ENCODE results near the gene USP44. TPM values are rescaled to one million over a fixed set of nuclear protein-coding genes. Genes with fewer than 3 reads are reported as not detected.

Gene USP44
- total RNA-seq, 1 donor from 2014 or later: 13.3 TPM

DNA sequence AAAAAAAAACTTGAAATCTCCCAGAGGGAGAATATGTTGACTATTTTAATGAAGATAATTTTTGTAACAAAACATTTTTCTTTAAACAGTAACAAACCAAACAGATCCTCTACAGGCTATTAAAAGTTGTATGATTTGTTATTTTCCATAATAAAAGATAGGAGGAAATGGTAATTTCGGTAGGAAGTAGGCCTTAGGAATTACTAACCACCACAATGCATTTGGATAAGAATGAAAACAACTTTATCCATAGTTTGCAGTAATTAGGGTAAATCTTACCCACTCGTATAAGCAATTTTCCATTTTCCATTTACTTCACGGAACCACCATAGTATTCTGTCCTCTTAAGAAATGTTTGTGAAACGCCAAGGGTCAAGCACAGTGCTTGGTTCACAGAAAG, 6.0 kb downstream of the USP44 start:
- TF ChIP-seq CTCF (IDR thresholded peaks at IDR 0.05; ENCODE audit: unreplicated experiment): no peak
- no peak overlapping the region for H3K27ac Mint-ChIP-seq
- H3K36me3 Mint-ChIP-seq (ENCODE audit: insufficient read depth): peaks cover 1% of the 10 kb centered on the region

DNA sequence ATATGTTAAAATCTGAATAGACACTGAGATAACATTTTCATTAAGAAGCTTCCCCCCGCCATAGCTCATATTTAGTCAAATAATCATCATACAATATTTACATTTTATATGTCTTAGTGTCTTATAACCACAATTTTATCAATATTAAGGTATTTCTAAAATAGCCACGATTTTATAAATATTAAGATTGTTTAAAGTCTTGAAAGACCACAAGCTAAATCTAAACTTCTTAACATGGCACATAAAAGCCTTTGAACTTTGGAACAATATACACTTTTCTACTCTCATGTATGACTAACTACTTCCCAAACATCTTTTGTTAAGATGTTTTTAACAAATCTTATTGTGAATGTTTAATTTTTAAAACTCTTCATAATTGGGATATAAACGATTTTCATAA, 6.5 kb downstream of the USP44 start:
- Mint-ChIP-seq H3K9me3 (ENCODE audit: low read depth) (peaks cover 6% of the 10 kb centered on the region), H3K4me1 (ENCODE audit: low read depth) (peaks cover 22% of the 10 kb centered on the region), H3K27me3 (peaks cover 31% of the 10 kb centered on the region), H3K27ac (no peak overlapping the region), H3K4me3 (ENCODE audit: low read depth) (no peak overlapping the region), H3K36me3 (ENCODE audit: insufficient read depth) (peaks cover 1% of the 10 kb centered on the region)
- no peak for DNase-seq (ENCODE audit: low spot score, unreplicated experiment)
- no peak for TF ChIP-seq CTCF (IDR thresholded peaks at IDR 0.05; ENCODE audit: unreplicated experiment)

More for the DNA sequence above, 6.0 kb downstream of the USP44 start:
- Mint-ChIP-seq H3K9me3 (ENCODE audit: low read depth) (peaks cover 6% of the 10 kb centered on the region), H3K4me1 (ENCODE audit: low read depth) (peaks cover 22% of the 10 kb centered on the region), H3K27me3 (peaks cover 31% of the 10 kb centered on the region), H3K4me3 (ENCODE audit: low read depth) (no peak overlapping the region)
- DNase-seq (ENCODE audit: low spot score, unreplicated experiment): no peak

DNA sequence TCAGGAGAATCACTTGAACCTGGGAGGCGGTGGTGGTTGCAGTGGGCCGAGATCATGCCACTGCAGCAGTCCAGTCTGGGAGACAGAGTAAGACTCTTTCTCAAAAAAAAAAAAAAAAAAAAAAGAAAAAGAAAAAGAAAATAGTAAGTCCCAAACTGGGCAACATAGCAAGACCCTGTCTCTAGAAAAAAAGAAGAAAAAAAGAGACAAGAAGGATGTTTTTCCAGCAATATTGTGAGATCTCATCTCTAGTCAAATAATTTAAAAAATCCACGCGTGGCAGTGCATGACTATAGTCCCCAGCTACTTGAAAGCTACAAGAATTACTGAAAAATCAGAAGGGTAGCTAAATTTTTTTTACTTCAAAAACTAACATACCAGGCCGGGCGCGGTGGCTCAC, 8.0 kb downstream of the USP44 start:
- Mint-ChIP-seq H3K9me3 (ENCODE audit: low read depth) (no peaks in the 10 kb centered on the region), H3K4me3 (ENCODE audit: low read depth) (no peak overlapping the region), H3K36me3 (ENCODE audit: insufficient read depth) (no peaks in the 10 kb centered on the region), H3K27me3 (peaks cover 24% of the 10 kb centered on the region), H3K4me1 (ENCODE audit: low read depth) (peaks cover 22% of the 10 kb centered on the region), H3K27ac (no peak overlapping the region)
- TF ChIP-seq CTCF (IDR thresholded peaks at IDR 0.05; ENCODE audit: unreplicated experiment): no peak
- DNase-seq (ENCODE audit: low spot score, unreplicated experiment): no peak

- peaks cover 9% of the 10 kb centered on the region for H3K27me3 Mint-ChIP-seq
Measured at GRCh38 chr12:95541436-95541835, 9.8 kb downstream of the USP44 start.

GRCh38 chr12:95538656-95539055, 12.6 kb downstream of the USP44 start:
- peaks cover 2% of the 10 kb centered on the region for H3K4me1 Mint-ChIP-seq (ENCODE audit: low read depth)
- no peak for TF ChIP-seq CTCF (IDR thresholded peaks at IDR 0.05; ENCODE audit: unreplicated experiment)

More at GRCh38 chr12:95541436-95541835, 9.8 kb downstream of the USP44 start:
- Mint-ChIP-seq H3K27ac (no peak overlapping the region), H3K4me3 (ENCODE audit: low read depth) (no peak overlapping the region), H3K36me3 (ENCODE audit: insufficient read depth) (no peaks in the 10 kb centered on the region), H3K4me1 (ENCODE audit: low read depth) (peaks cover 8% of the 10 kb centered on the region), H3K9me3 (ENCODE audit: low read depth) (no peaks in the 10 kb centered on the region)
- DNase-seq (ENCODE audit: low spot score, unreplicated experiment): no peak
- TF ChIP-seq CTCF (IDR thresholded peaks at IDR 0.05; ENCODE audit: unreplicated experiment): no peak

More at GRCh38 chr12:95538656-95539055, 12.6 kb downstream of the USP44 start:
- no peak for DNase-seq (ENCODE audit: low spot score, unreplicated experiment)
- H3K4me3 Mint-ChIP-seq (ENCODE audit: low read depth): no peak overlapping the region
- no peak overlapping the region for H3K27ac Mint-ChIP-seq
- no peaks in the 10 kb centered on the region for H3K9me3 Mint-ChIP-seq (ENCODE audit: low read depth)
- peaks cover 2% of the 10 kb centered on the region for H3K36me3 Mint-ChIP-seq (ENCODE audit: insufficient read depth)
- no peaks in the 10 kb centered on the region for H3K27me3 Mint-ChIP-seq
